Mesothelial cell of epicardium (in vitro differentiated cells): ENCODE data around the gene MYB. TPM values are rescaled to one million over a fixed set of nuclear protein-coding genes. Genes with fewer than 3 reads are reported as not detected.
"Not testable (repeated sequence)": the region's sequence is repeated elsewhere in the genome, so short reads cannot be mapped to it uniquely, and the experiment has no call there.

ENCODE experiments used
- DNase-seq, 2 experiments: peaks; one replicate each; pipeline ENCODE4 v3.0.0; 2021; ENCODE audit warnings: low spot score in 2 of 2; ENCODE audit not compliant: unreplicated experiment in 2 of 2
- H3K27ac Mint-ChIP-seq: 2 replicates; pipeline ENCODE4 v1.8.0; 2021; ENCODE audit warnings: mixed read lengths
- H3K27me3 Mint-ChIP-seq: 2 replicates; pipeline ENCODE4 v1.8.0; 2021; ENCODE audit warnings: low read depth, mixed read lengths
- H3K36me3 Mint-ChIP-seq: 2 replicates; pipeline ENCODE4 v1.8.0; 2021; ENCODE audit warnings: mixed read lengths
- H3K4me1 Mint-ChIP-seq: 2 replicates; pipeline ENCODE4 v1.8.0; 2021; ENCODE audit warnings: mixed read lengths
- H3K4me3 Mint-ChIP-seq: 2 replicates; pipeline ENCODE4 v1.8.0; 2021; ENCODE audit warnings: mild to moderate bottlenecking, moderate library complexity, mixed read lengths
- H3K9me3 Mint-ChIP-seq: 2 replicates; pipeline ENCODE4 v1.8.0; 2021; ENCODE audit warnings: mixed read lengths
- total RNA-seq: library from RNA; stranded (reverse); gene quantifications from 3 replicates; pipeline ENCODE4 v1.2.1, GENCODE V29; 2021
- TF ChIP-seq, protein P1 (sequence below): fragments of 200-600 bp; sonication (generic); IDR thresholded peaks from one replicate; pipeline ENCODE4 v1.5.0; 2021; ENCODE audit warnings: antibody characterized with exemption; ENCODE audit not compliant: unreplicated experiment

Gene MYB
- total RNA-seq, 1 donor from 2014 or later = 1.6 TPM

DNA sequence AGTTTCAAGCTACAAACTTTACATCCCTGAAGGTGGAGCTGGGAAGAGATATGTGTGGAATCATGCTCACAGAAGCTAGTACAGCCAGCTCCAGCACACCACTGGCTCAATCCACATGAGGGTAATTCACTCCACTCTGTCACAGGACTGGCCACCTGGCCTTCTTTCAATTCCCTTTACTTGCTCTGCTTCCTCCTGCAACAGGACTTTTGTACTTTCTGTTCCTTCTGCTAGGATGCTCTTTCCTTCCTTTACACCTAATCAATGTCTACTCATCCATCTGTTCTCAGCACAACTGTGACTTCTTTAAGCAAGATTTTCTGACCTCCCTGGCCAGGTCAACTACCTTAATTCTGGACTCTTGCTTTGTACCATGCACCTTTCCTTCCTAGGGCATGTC is 39.4 kb upstream of the MYB start:
- Mint-ChIP-seq H3K27ac (no peak overlapping the region), H3K9me3 (no peaks in the 10 kb centered on the region), H3K4me1 (peaks cover 13% of the 10 kb centered on the region), H3K27me3 (peaks cover 14% of the 10 kb centered on the region), H3K36me3 (no peaks in the 10 kb centered on the region), H3K4me3 (no peak overlapping the region)
- DNase-seq = no peak
- TF ChIP-seq, protein P1, sequence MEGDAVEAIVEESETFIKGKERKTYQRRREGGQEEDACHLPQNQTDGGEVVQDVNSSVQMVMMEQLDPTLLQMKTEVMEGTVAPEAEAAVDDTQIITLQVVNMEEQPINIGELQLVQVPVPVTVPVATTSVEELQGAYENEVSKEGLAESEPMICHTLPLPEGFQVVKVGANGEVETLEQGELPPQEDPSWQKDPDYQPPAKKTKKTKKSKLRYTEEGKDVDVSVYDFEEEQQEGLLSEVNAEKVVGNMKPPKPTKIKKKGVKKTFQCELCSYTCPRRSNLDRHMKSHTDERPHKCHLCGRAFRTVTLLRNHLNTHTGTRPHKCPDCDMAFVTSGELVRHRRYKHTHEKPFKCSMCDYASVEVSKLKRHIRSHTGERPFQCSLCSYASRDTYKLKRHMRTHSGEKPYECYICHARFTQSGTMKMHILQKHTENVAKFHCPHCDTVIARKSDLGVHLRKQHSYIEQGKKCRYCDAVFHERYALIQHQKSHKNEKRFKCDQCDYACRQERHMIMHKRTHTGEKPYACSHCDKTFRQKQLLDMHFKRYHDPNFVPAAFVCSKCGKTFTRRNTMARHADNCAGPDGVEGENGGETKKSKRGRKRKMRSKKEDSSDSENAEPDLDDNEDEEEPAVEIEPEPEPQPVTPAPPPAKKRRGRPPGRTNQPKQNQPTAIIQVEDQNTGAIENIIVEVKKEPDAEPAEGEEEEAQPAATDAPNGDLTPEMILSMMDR = no peak

DNA sequence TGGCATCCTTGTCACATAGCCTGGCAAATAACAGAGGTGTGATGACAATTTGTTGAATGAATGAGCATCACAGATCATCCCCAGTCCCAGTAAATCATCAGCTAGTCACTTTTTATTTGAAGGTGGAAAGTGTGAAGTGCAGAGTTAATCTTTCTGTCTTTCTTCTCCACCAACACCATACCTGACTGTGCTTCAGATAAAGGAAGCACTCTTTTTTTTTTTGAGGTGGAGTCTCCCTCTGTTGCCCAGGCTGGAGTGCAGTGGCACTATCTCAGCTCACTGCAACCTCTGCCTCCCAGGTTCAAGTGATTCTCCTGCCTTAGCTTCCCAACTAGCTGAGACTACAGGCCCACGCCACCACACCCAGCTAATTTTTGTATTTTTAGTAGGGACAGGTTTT is 38.9 kb upstream of the MYB start:
- not testable (repeated sequence) for H3K4me1 Mint-ChIP-seq, H3K36me3 Mint-ChIP-seq, H3K9me3 Mint-ChIP-seq, H3K4me3 Mint-ChIP-seq, DNase-seq, H3K27ac Mint-ChIP-seq
- H3K27me3 Mint-ChIP-seq = peaks cover 14% of the 10 kb centered on the region

DNA sequence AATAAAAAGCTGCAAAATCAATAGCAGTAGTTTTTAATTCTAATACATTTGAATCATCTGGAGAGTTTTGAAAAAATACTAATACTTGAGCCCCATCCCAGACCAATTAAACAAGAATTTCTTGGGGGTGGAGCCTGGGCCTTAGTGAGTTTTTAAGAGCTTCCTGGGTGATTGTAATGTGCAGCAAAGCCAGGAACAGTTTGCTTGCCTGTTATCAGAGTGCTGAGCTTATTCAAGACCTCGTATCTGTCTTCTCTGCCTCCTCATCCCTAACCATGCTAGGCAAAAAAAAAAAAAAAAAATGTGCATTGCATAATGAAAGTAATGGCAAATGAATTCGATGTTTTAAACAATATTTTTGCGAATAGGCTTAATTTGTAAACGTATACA is 36.4 kb upstream of the MYB start:
- Mint-ChIP-seq H3K27ac (no peak overlapping the region), H3K36me3 (no peaks in the 10 kb centered on the region), H3K4me3 (no peak overlapping the region), H3K27me3 (peaks cover 10% of the 10 kb centered on the region), H3K4me1 (peaks cover 8% of the 10 kb centered on the region), H3K9me3 (no peaks in the 10 kb centered on the region)
- TF ChIP-seq, protein P1 = no peak
- no peak for DNase-seq

DNA sequence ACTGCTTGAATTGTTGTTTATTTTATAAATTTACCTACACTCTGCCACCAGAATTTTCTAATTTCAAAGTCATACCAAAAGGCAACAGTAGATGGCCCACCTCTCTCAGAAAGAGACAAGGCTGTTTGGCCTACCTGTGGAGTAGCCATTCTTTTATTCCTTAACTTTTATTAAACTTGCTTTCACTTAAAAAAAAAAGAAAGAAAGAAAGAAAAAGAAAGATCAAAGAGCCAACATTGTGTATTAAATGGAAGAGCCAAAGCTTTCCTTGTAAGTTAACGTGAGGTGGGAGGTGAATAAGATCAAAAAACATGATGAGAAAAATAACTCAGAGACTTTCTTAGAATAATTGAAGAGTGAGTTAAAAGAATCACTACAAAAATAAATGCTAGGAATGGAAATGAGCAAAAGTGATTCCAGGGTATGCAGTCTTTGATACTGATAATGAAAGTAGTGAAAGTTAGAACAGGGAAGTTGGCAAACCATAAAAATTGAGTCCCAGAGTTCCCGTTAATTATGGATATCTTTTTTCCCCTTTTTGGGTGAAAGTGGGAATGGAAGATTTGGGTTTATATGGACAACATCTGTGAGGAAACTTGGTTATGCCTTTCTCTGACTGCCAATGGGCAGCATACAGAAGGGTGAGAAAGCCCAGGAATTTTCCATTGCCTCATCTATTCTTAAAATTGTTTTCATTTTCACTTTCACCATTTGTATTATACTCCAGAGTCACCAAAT is 35.9 kb upstream of the MYB start:
- TF ChIP-seq, protein P1 = no peak
- Mint-ChIP-seq H3K9me3 (no peaks in the 10 kb centered on the region), H3K27ac (no peak overlapping the region), H3K27me3 (peaks cover 8% of the 10 kb centered on the region), H3K4me3 (no peak overlapping the region), H3K36me3 (no peaks in the 10 kb centered on the region), H3K4me1 (peaks cover 8% of the 10 kb centered on the region)
- no peak for DNase-seq

DNA sequence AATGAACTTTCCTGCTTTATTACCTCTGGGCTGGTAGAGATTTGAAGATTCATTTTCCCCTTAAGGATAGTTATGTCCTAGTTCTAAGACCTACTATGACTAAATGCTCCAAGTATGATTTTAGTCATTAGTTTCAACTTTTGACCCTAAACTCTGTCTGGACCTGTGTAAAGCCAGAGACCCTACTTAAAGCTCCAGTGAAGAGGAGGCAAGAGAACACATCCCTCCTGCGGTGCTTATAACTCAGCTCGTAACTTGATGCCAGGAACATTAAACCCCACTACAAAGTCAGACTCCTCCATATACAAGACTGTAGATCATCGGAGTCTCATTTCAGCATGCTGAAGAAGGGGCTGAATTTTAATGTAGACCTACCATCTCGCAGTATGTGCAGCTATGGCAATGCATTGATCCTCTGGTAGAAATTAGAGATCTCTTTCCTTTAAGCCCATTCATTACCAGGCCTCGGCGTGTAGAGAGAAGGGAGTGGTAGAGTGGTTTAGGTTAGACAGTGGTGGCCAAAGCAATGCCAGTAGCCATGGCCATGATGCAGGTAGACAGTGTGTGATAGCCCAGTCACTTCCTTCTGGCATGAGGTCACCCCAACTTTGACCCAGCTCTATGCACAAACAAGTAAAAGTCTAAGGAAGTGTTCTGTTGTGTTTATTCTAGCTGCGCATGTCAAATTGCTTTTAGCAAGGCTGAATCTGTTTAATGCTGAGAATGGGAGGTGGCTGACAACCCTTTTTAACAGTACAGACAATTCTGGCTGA is 34.8 kb upstream of the MYB start:
- TF ChIP-seq, protein P1 = no peak
- Mint-ChIP-seq H3K27me3 (no peaks in the 10 kb centered on the region), H3K9me3 (peaks cover 3% of the 10 kb centered on the region), H3K4me1 (peaks cover 8% of the 10 kb centered on the region), H3K4me3 (no peak overlapping the region), H3K27ac (no peak overlapping the region), H3K36me3 (no peaks in the 10 kb centered on the region)
- no peak for DNase-seq
